Transverse colon (tissue), 4 donors: ENCODE results near the gene EPS8L3. TPM values are rescaled to one million over a fixed set of nuclear protein-coding genes. Genes with fewer than 3 reads are reported as not detected.

ENCODE experiments used
- DNase-seq: peaks from one replicate; pipeline ENCODE4 v3.0.0-alpha.2; 2019
- H3K27ac ChIP-seq, 4 donors: fragments of 200-600 bp; sonication (generic); 2 replicates each; pipeline ENCODE4 v1.5.1; 2016 to 2018; ENCODE audit warnings: inconsistent platforms in 4 of 4
- H3K27me3 ChIP-seq: fragments of 200-600 bp; sonication (generic); 2 replicates; pipeline ENCODE4 v1.5.1; 2017; ENCODE audit warnings: inconsistent platforms
- H3K36me3 ChIP-seq, 4 donors: fragments of 200-600 bp; sonication (generic); 2 replicates each; pipeline ENCODE4 v1.5.1; 2017 to 2019; ENCODE audit warnings: inconsistent platforms in 4 of 4
- H3K4me1 ChIP-seq, 4 donors: fragments of 200-600 bp; sonication (generic); 2 replicates each; pipeline ENCODE4 v1.5.1; 2017 to 2020; ENCODE audit warnings: inconsistent platforms in 4 of 4
- H3K4me3 ChIP-seq, 4 donors: fragments of 200-600 bp; sonication (generic); 1 replicate in 1 of 4; 2 replicates in 3 of 4; pipeline versions ENCODE4 v1.5.1 to v1.6.1; 2017 to 2019; ENCODE audit warnings: inconsistent platforms in 4 of 4
- H3K9me3 ChIP-seq, 2 donors: fragments of 200-600 bp; sonication (generic); 2 replicates each; pipeline ENCODE4 v1.5.1; 2017 to 2019; ENCODE audit warnings: inconsistent platforms in 2 of 2
- CTCF ChIP-seq, 5 experiments: fragments of 200-600 bp in 3 of 5; fragments of 450-650 bp in 2 of 5; sonication (generic) in 3 of 5; IDR thresholded peaks; 1 replicate in 2 of 5; 2 replicates in 3 of 5; pipeline ENCODE4 v1.5.1; 2016 to 2017; ENCODE audit warnings: antibody characterized with exemption in 5 of 5, inconsistent platforms in 3 of 5, mild to moderate bottlenecking in 2 of 5, moderate library complexity in 1 of 5
- EP300 ChIP-seq: sonication (generic); formaldehyde crosslinking; IDR thresholded peaks from one replicate; pipeline ENCODE4 v1.6.1; 2017; ENCODE audit warnings: antibody characterized with exemption, low read depth
- POLR2A ChIP-seq: fragments of 450-650 bp; IDR thresholded peaks from one replicate; pipeline ENCODE4 v1.6.1; 2016; ENCODE audit warnings: antibody characterized with exemption, mild to moderate bottlenecking, moderate library complexity
- POLR2AphosphoS5 ChIP-seq, 3 donors: sonication (generic); formaldehyde crosslinking; IDR thresholded peaks; one replicate each; pipeline ENCODE4 v1.6.1; 2016; ENCODE audit warnings: antibody characterized with exemption in 3 of 3
- WGBS, 2 donors: methylation state at CpG; one replicate each; pipeline ENCODE4 v1.1.5; 2018; ENCODE audit warnings: low coverage in 1 of 2; 5-methylcytosine and 5-hydroxymethylcytosine counted together
- in situ Hi-C, 4 donors: fragments of 200-750 bp; cut with MboI; loops; one replicate each; pipeline versions ENCODE4 v1.15.0 to v1.15.1; 2017; ENCODE audit warnings: low sequenced_read_pairs in 3 of 4, low pct_ligation_motif_present in 1 of 4, low pct_unique_long_range_greater_than_20kb in 1 of 4
- intact Hi-C: fragments of 100-400 bp; cut with DNase I; formaldehyde crosslinking; loops from one replicate; pipeline ENCODE4 v1.15.1; 2023; ENCODE audit warnings: low total_unique reads
- total RNA-seq, 4 donors: library from RNA; depleted of rRNA; stranded (reverse); fragments of >200 nt; gene quantifications; one replicate each; pipeline ENCODE4 v1.1.0, GENCODE V29; 2016

EPS8L3 gene
- total RNA-seq, 4 donors from 2014 or later, result 228 to 468 (median 363) TPM

- Histone ChIP-seq H3K9me3 (no peaks in the 10 kb centered on the region), H3K4me1 (peaks cover 22 to 52% (median 46%) of the 10 kb centered on the region in 4 donors), H3K4me3 (peak overlapping the region in 1 of 4 donors; percentile 62), H3K27ac (peak overlapping the region; percentile 81 to 96 (median 90)), H3K36me3 (no peaks in the 10 kb centered on the region), H3K27me3 (no peaks in the 10 kb centered on the region)
- intact Hi-C loops (no loop called here), in situ Hi-C loops (loop anchor here in 1 of 4 donors (5.0 kb wide), 1 partner anchor 113 kb away; no protein-coding TSS in a partner anchor)
- DNase-seq, result peak; percentile 8
- TF ChIP-seq EP300, result no peak
- WGBS, 2 donors, result 84 to 87% methylated on average over 6 to 13 of the region's 13 CpGs
Observed at GRCh38 chr1:109764561-109765482, 1.1 kb upstream of the EPS8L3 start.

GRCh38 chr1:109762821-109763645 lies 690 bp downstream of the EPS8L3 start:
- Histone ChIP-seq H3K9me3 (no peaks in the 10 kb centered on the region), H3K36me3 (peaks cover 0 to under 1% (median 0%) of the 10 kb centered on the region in 4 donors), H3K27me3 (no peaks in the 10 kb centered on the region), H3K4me3 (peak overlapping the region; percentile 4 to 62 (median 50)), H3K4me1 (peaks cover 22 to 52% (median 46%) of the 10 kb centered on the region in 4 donors), H3K27ac (peak overlapping the region; percentile 81 to 96 (median 90))
- in situ Hi-C loops (loop anchor here in 1 of 4 donors (5.0 kb wide), 1 partner anchor 111 kb away; no protein-coding TSS in a partner anchor), intact Hi-C loops (no loop called here)
- 34 to 38% methylated on average over 6 to 11 of the region's 11 CpGs for WGBS, 2 donors
- peak; percentile 47 for DNase-seq
- peak; percentile 48 to 82 (median 63) for TF ChIP-seq POLR2AphosphoS5 (IDR thresholded peaks at IDR 0.05)
- TF ChIP-seq POLR2A, result no peak

DNA sequence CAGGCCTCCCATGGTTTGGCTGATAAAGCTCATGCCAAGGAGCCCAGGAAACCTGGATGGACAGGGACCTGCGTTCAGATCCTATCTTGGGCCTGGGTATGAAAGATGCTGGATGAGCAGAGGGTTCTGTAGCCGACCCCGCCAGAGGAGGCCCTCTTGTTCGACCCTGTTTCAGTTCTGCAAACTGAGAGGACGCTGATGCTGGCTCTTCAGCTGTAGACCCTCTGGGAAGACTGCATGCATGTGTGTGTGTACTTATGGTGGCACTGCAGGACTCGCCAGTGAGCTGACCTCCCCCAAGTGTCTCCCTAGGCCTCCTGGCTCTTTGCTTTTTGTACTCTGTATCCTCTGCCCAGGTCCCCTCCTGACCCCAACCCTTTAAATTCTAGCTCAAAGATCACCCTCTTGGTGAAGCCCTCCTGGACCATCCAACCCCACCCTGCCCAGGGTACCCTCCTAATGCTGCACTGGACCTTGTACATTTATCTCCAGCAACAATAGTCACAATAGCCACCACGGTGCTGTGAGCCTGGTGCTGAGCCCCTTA lies 1.6 kb downstream of the EPS8L3 start:
- H3K9me3 ChIP-seq, result no peaks in the 10 kb centered on the region
- intact Hi-C loops, result no loop called here
- peak overlapping the region in 3 of 4 donors; percentile 48 to 62 (median 51) for H3K4me3 ChIP-seq
- DNase-seq, result peak; percentile 5
- peaks cover 0 to 6% (median 0%) of the 10 kb centered on the region in 4 donors for H3K36me3 ChIP-seq
- H3K4me1 ChIP-seq, result peaks cover 22 to 52% (median 42%) of the 10 kb centered on the region in 4 donors
- no peak for TF ChIP-seq POLR2A
- TF ChIP-seq POLR2AphosphoS5 (IDR thresholded peaks at IDR 0.05), result no peak
- TF ChIP-seq CTCF (IDR thresholded peaks at IDR 0.05), result no peak
- no peak for TF ChIP-seq EP300
- in situ Hi-C loops, result loop anchor here in 1 of 4 donors (5.0 kb wide), 1 partner anchor 110 kb away; no protein-coding TSS in a partner anchor
- WGBS, 2 donors, result 63% methylated on average over 6 of the region's 7 CpGs; no CpG with 5 or more reads in 1 of the 2 donors
- H3K27me3 ChIP-seq, result no peaks in the 10 kb centered on the region
- H3K27ac ChIP-seq, result peak overlapping the region in 3 of 4 donors; percentile 89 to 96 (median 91)

DNA sequence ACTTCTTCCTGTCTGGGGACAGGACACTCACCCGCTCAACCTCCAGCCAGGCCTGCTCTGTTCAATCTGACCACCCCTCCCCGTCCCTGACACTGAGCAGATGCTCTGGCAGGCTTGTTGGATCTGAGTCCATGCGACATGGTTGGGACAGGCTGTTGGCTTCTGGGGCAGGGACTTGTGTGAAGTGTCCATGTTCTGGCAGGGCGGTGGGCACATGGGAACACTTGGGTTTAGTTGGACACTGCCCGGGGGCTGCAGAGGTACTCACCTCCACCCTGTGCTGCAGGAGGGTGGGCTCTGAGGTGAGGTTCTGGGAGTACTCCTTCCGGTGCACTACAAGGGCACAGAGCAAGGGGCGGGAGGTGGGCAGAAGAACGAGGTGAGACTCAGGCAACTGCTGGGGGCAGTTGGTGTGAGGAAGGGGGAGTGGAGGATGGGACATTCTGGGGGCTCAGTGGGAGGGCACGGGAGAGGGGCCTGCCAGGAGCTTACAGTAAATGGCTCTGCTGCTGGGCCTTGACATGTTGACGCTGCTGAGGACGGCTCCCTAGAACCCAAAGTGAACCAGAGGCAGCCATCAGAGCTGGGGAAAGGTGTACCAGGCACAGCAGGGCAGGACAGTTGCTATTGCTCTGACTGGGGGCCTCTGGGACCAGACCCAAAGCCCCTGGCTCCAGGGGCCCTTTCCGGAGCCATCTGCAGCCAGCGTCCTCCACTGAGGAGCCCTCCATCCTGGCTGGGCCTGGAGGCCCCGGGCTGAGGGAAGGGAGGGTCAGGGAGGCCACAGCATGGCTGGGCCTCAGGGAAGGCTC lies 2.3 kb downstream of the EPS8L3 start:
- intact Hi-C loops, result no loop called here
- peak; percentile 15 for DNase-seq

More for the DNA sequence above, 2.3 kb downstream of the EPS8L3 start:
- Histone ChIP-seq H3K9me3 (no peaks in the 10 kb centered on the region), H3K27me3 (no peaks in the 10 kb centered on the region), H3K36me3 (peaks cover 0 to 13% (median 1%) of the 10 kb centered on the region in 4 donors), H3K4me1 (peaks cover 22 to 46% (median 35%) of the 10 kb centered on the region in 4 donors), H3K4me3 (peak overlapping the region in 1 of 4 donors; percentile 62), H3K27ac (peak overlapping the region in 3 of 4 donors; percentile 89 to 96 (median 91))
- in situ Hi-C loops, result loop anchor here in 1 of 4 donors (5.0 kb wide), 1 partner anchor 109 kb away; no protein-coding TSS in a partner anchor
- 83 to 90% methylated on average over 2 to 14 of the region's 14 CpGs for WGBS, 2 donors
- no peak for TF ChIP-seq EP300
- peak in 1 of 3 donors; percentile 44 for TF ChIP-seq POLR2AphosphoS5 (IDR thresholded peaks at IDR 0.05)
- no peak for TF ChIP-seq POLR2A
- no peak for TF ChIP-seq CTCF (IDR thresholded peaks at IDR 0.05)
